H9 (cell line): ENCODE results near the gene ACAP3. TPM values are rescaled to one million over a fixed set of nuclear protein-coding genes. Genes with fewer than 3 reads are reported as not detected.

Source experiments
- DNase-seq: peaks from one replicate; pipeline ENCODE4 v3.0.0-alpha.2; 2017
- H2AFZ ChIP-seq: one replicate; pipeline ENCODE4 v1.6.1; 2013; ENCODE audit warnings: mild to moderate bottlenecking, low read length, control low read depth, moderate library complexity
- H2AK5ac ChIP-seq: 2 replicates; pipeline ENCODE4 v1.6.1; 2013; ENCODE audit warnings: low read length, control low read depth, mixed read lengths; ENCODE audit not compliant: insufficient read length
- H2BK120ac ChIP-seq: one replicate; pipeline ENCODE4 v1.6.1; 2013; ENCODE audit warnings: low read depth, mild to moderate bottlenecking, low read length, control low read depth, inconsistent platforms; ENCODE audit not compliant: poor library complexity, severe bottlenecking
- H2BK12ac ChIP-seq: 2 replicates; pipeline ENCODE4 v1.6.1; 2013; ENCODE audit warnings: low read length, control low read depth, mixed read lengths, low read depth; ENCODE audit not compliant: insufficient read length
- H2BK15ac ChIP-seq: 2 replicates; pipeline ENCODE4 v1.6.1; 2013; ENCODE audit warnings: low read depth, low read length, control low read depth
- H2BK20ac ChIP-seq: one replicate; pipeline ENCODE4 v1.6.1; 2013; ENCODE audit warnings: low read depth, mild to moderate bottlenecking, low read length, control low read depth, inconsistent platforms; ENCODE audit not compliant: poor library complexity, severe bottlenecking
- H2BK5ac ChIP-seq: 2 replicates; pipeline ENCODE4 v1.6.1; 2013; ENCODE audit warnings: low read length, control low read depth, mixed read lengths; ENCODE audit not compliant: insufficient read length
- H3K14ac ChIP-seq: 2 replicates; pipeline ENCODE4 v1.6.1; 2013; ENCODE audit warnings: low read length, control low read depth; ENCODE audit not compliant: insufficient read depth
- H3K18ac ChIP-seq: 2 replicates; pipeline ENCODE4 v1.6.1; 2013; ENCODE audit warnings: low read depth, mild to moderate bottlenecking, mixed read lengths, low read length, control low read depth; ENCODE audit not compliant: insufficient read length
- H3K23ac ChIP-seq: 2 replicates; pipeline ENCODE4 v1.6.1; 2013; ENCODE audit warnings: low read length, control low read depth, mixed read lengths, low read depth; ENCODE audit not compliant: insufficient read length
- H3K23me2 ChIP-seq: 2 replicates; pipeline ENCODE4 v1.6.1; 2013; ENCODE audit warnings: low read depth, mild to moderate bottlenecking, mixed read lengths, low read length, control low read depth; ENCODE audit not compliant: insufficient read length, poor library complexity, severe bottlenecking
- H3K27ac ChIP-seq: 2 replicates; pipeline ENCODE4 v1.5.1; 2013; ENCODE audit warnings: low read length, control low read depth, mixed read lengths, low read depth; ENCODE audit not compliant: insufficient read length
- H3K27me3 ChIP-seq: 2 replicates; pipeline ENCODE4 v1.6.1; 2013; ENCODE audit warnings: low read length, control low read depth, inconsistent platforms; ENCODE audit not compliant: insufficient read depth
- H3K4ac ChIP-seq: 2 replicates; pipeline ENCODE4 v1.6.1; 2013; ENCODE audit warnings: low read depth, mild to moderate bottlenecking, control low read depth, inconsistent platforms, low read length, moderate library complexity
- H3K4me1 ChIP-seq: 2 replicates; pipeline ENCODE4 v1.6.1; 2013; ENCODE audit warnings: low read length, control low read depth, inconsistent platforms; ENCODE audit not compliant: insufficient read depth
- H3K4me2 ChIP-seq: 2 replicates; pipeline ENCODE4 v1.6.1; 2013; ENCODE audit warnings: low read length, control low read depth, mixed read lengths; ENCODE audit not compliant: insufficient read length, insufficient read depth
- H3K56ac ChIP-seq: 2 replicates; pipeline ENCODE4 v1.6.1; 2013; ENCODE audit warnings: low read depth, mild to moderate bottlenecking, mixed read lengths, low read length, control low read depth; ENCODE audit not compliant: insufficient read length
- H3K79me1 ChIP-seq: 2 replicates; pipeline ENCODE4 v1.6.1; 2013; ENCODE audit warnings: low read depth, mild to moderate bottlenecking, moderate library complexity, low read length, control low read depth, inconsistent platforms; ENCODE audit not compliant: insufficient read depth, poor library complexity, severe bottlenecking
- H3K79me2 ChIP-seq: 2 replicates; pipeline ENCODE4 v1.6.1; 2013; ENCODE audit warnings: low read length, control low read depth, inconsistent platforms; ENCODE audit not compliant: insufficient read depth
- H3K9ac ChIP-seq: 2 replicates; pipeline ENCODE4 v1.6.1; 2013; ENCODE audit warnings: low read length, control low read depth, mixed read lengths; ENCODE audit not compliant: insufficient read length; ENCODE audit errors: extremely low read depth
- H3K9me3 ChIP-seq: one replicate; pipeline ENCODE4 v1.6.1; 2013; ENCODE audit warnings: low read depth, low read length, inconsistent platforms; ENCODE audit not compliant: control insufficient read depth
- H3T11ph ChIP-seq: one replicate; pipeline ENCODE4 v1.6.1; 2013; ENCODE audit warnings: mild to moderate bottlenecking, low read length, control low read depth, inconsistent platforms
- H4K20me1 ChIP-seq: one replicate; pipeline ENCODE4 v1.6.1; 2013; ENCODE audit not compliant: control insufficient read depth, insufficient read length, insufficient read depth
- H4K5ac ChIP-seq: 2 replicates; pipeline ENCODE4 v1.6.1; 2013; ENCODE audit warnings: low read depth, mild to moderate bottlenecking, mixed read lengths, low read length, control low read depth; ENCODE audit not compliant: insufficient read length
- H4K8ac ChIP-seq: replicated peaks from 2 replicates; pipeline ENCODE4 v1.6.1; 2013; ENCODE audit warnings: low read length, control low read depth, mixed read lengths, low read depth; ENCODE audit not compliant: insufficient read length
- H4K91ac ChIP-seq: 2 replicates; pipeline ENCODE4 v1.6.1; 2013; ENCODE audit warnings: low read depth, mild to moderate bottlenecking, moderate library complexity, mixed read lengths, low read length, control low read depth; ENCODE audit not compliant: insufficient read length
- H3K27ac Mint-ChIP-seq, 3 experiments: 2 replicates in 2 of 3; 3 replicates in 1 of 3; pipeline ENCODE4 v1.8.0; 2020 to 2021; ENCODE audit warnings: mixed read lengths in 3 of 3, mild to moderate bottlenecking in 1 of 3, moderate library complexity in 1 of 3
- H3K27me3 Mint-ChIP-seq: 2 replicates; pipeline ENCODE4 v1.8.0; 2021; ENCODE audit warnings: low read depth, mild to moderate bottlenecking, moderate library complexity, mixed read lengths
- H3K36me3 Mint-ChIP-seq, 3 experiments: 2 replicates in 2 of 3; 3 replicates in 1 of 3; pipeline ENCODE4 v1.8.0; 2020 to 2021; ENCODE audit warnings: low read depth in 3 of 3, mixed read lengths in 3 of 3; ENCODE audit not compliant: insufficient read depth in 1 of 3
- H3K4me1 Mint-ChIP-seq, 2 experiments: 2 replicates each; pipeline ENCODE4 v1.8.0; 2020; ENCODE audit warnings: mixed read lengths in 2 of 2
- H3K4me3 Mint-ChIP-seq, 2 experiments: 2 replicates in 1 of 2; 3 replicates in 1 of 2; pipeline ENCODE4 v1.8.0; 2020 to 2021; ENCODE audit warnings: mild to moderate bottlenecking in 2 of 2, mixed read lengths in 2 of 2, moderate library complexity in 1 of 2
- H3K9me3 Mint-ChIP-seq, 2 experiments: 2 replicates in 1 of 2; 3 replicates in 1 of 2; pipeline ENCODE4 v1.8.0; 2020; ENCODE audit warnings: mild to moderate bottlenecking in 2 of 2, mixed read lengths in 2 of 2, moderate library complexity in 1 of 2
- CTCF ChIP-seq: fragments of 200-600 bp; sonication (generic); conservative IDR thresholded peaks from 3 replicates; pipeline ENCODE4 v1.8.0; 2021; ENCODE audit warnings: antibody characterized with exemption, mild to moderate bottlenecking
- WGBS: extraction: QIAGEN DNeasy Blood & Tissue Kit; methylation state at CpG from one replicate; pipeline ENCODE4 v1.1.7; 2013; ENCODE audit warnings: missing lambda C conversion rate, low lambda C conversion rate, mixed read lengths; ENCODE audit not compliant: insufficient read length; ENCODE audit errors: extremely low coverage; 5-methylcytosine and 5-hydroxymethylcytosine counted together
- total RNA-seq: library from RNA; stranded (reverse); gene quantifications from 2 replicates; pipeline ENCODE4 v1.2.1, GENCODE V29; 2021

ACAP3 gene
- total RNA-seq, 1 experiment from 2014 or later: 41.4 TPM

GRCh38 chr1:1332031-1332755 lies 24.5 kb upstream of the ACAP3 start:
- Histone ChIP-seq H3K18ac (no peak overlapping the region), H3K9ac (no peak overlapping the region), H2AFZ (no peak overlapping the region), H2BK120ac (no peak overlapping the region), H4K5ac (no peak overlapping the region), H4K91ac (no peak overlapping the region), H3T11ph (no peak overlapping the region), H3K4ac (no peak overlapping the region), H2BK15ac (no peak overlapping the region), H2BK5ac (no peak overlapping the region), H2BK12ac (no peak overlapping the region), H3K9me3 (no peaks in the 10 kb centered on the region), H3K56ac (no peak overlapping the region), H3K4me1 (no peaks in the 10 kb centered on the region), H4K8ac (no peak overlapping the region), H3K79me2 (no peaks in the 10 kb centered on the region), H3K23ac (no peak overlapping the region), H3K14ac (no peak overlapping the region), H3K23me2 (no peaks in the 10 kb centered on the region), H2BK20ac (no peak overlapping the region), H3K79me1 (no peaks in the 10 kb centered on the region), H3K4me2 (no peak overlapping the region), H3K27ac (no peak overlapping the region), H4K20me1 (no peaks in the 10 kb centered on the region), H3K27me3 (no peaks in the 10 kb centered on the region), H2AK5ac (no peak overlapping the region)
- no peaks in the 10 kb centered on the region for H3K4me1 Mint-ChIP-seq
- H3K27ac Mint-ChIP-seq: no peak overlapping the region
- no peak for TF ChIP-seq CTCF
- H3K4me3 Mint-ChIP-seq: no peak overlapping the region
- H3K36me3 Mint-ChIP-seq: peaks cover 0 to 2% (median 2%) of the 10 kb centered on the region in 3 experiments; a peak in 4 of 7 replicates
- WGBS: no CpG with 5 or more reads among the region's 57 CpGs
- H3K9me3 Mint-ChIP-seq: no peaks in the 10 kb centered on the region
- peaks cover 1% of the 10 kb centered on the region; the same call in 1 of the 2 replicates for H3K27me3 Mint-ChIP-seq
- no peak for DNase-seq
